ENCODE measurements around the gene CEP44. TPM values are rescaled to one million over a fixed set of nuclear protein-coding genes. Genes with fewer than 3 reads are reported as not detected.
"Not testable (repeated sequence)": the region's sequence is repeated elsewhere in the genome, so short reads cannot be mapped to it uniquely, and the experiment has no call there.

The CEP44 gene
- total RNA-seq, 1 experiment from 2014 or later = 21.1 TPM

GRCh38 chr4:174279433-174280155 is 4.1 kb upstream of the CEP44 start:
- DNase-seq (ENCODE audit: low read depth) = no peak

- DNase-seq (ENCODE audit: low read depth) = no peak
Measured at GRCh38 chr4:174281182-174281737, 2.5 kb upstream of the CEP44 start.

- DNase-seq (ENCODE audit: low read depth) = no peak
Measured at GRCh38 chr4:174281901-174282300, 1.8 kb upstream of the CEP44 start.

GRCh38 chr4:174282836-174283506 is 740 bp upstream of the CEP44 start:
- DNase-seq (ENCODE audit: low read depth) = peak; percentile 90

GRCh38 chr4:174284487-174284886 is 776 bp downstream of the CEP44 start:
- no peak for DNase-seq (ENCODE audit: low read depth)

- no peak for DNase-seq (ENCODE audit: low read depth)
Measured at GRCh38 chr4:174286870-174287269, 3.2 kb downstream of the CEP44 start.

- DNase-seq (ENCODE audit: low read depth) = peak; percentile 3
Measured at GRCh38 chr4:174292473-174292872, 8.8 kb downstream of the CEP44 start.

- not testable (repeated sequence) for DNase-seq (ENCODE audit: low read depth)
Measured at GRCh38 chr4:174294641-174295040, 10.9 kb downstream of the CEP44 start.

- not testable (repeated sequence) for DNase-seq (ENCODE audit: low read depth)
Measured at GRCh38 chr4:174295142-174295541, 11.4 kb downstream of the CEP44 start.

GRCh38 chr4:174303687-174304086 is 20.0 kb downstream of the CEP44 start:
- DNase-seq (ENCODE audit: low read depth) = no peak

- no peak for DNase-seq (ENCODE audit: low read depth)
Measured at GRCh38 chr4:174304664-174305063, 21.0 kb downstream of the CEP44 start.

- DNase-seq (ENCODE audit: low read depth) = no peak
Measured at GRCh38 chr4:174305961-174306360, 22.2 kb downstream of the CEP44 start.

- DNase-seq (ENCODE audit: low read depth) = no peak
Measured at GRCh38 chr4:174307694-174308093, 24.0 kb downstream of the CEP44 start.

- DNase-seq (ENCODE audit: low read depth) = no peak
Measured at GRCh38 chr4:174312993-174313392, 29.3 kb downstream of the CEP44 start.

GRCh38 chr4:174314274-174314673 is 30.6 kb downstream of the CEP44 start:
- DNase-seq (ENCODE audit: low read depth) = no peak

GRCh38 chr4:174314770-174315169 is 31.1 kb downstream of the CEP44 start:
- peak; percentile 77 for DNase-seq (ENCODE audit: low read depth)

- no peak for DNase-seq (ENCODE audit: low read depth)
Measured at GRCh38 chr4:174316546-174316945, 32.8 kb downstream of the CEP44 start.

- no peak for DNase-seq (ENCODE audit: low read depth)
Measured at GRCh38 chr4:174316954-174317353, 33.2 kb downstream of the CEP44 start.

GRCh38 chr4:174317531-174317930 is 33.8 kb downstream of the CEP44 start:
- DNase-seq (ENCODE audit: low read depth) = peak; percentile 1

GRCh38 chr4:174318829-174319764 is 35.4 kb downstream of the CEP44 start:
- peak; percentile 22 for DNase-seq (ENCODE audit: low read depth)

GRCh38 chr4:174320494-174321199 is 36.9 kb downstream of the CEP44 start:
- no peak for DNase-seq (ENCODE audit: low read depth)
